NT2/D1 (cell line): ENCODE results near the gene LILRB2.
"Not testable (repeated sequence)": the region's sequence is repeated elsewhere in the genome, so short reads cannot be mapped to it uniquely, and the experiment has no call there.

Experiments
- DNase-seq: peaks from one replicate; pipeline ENCODE4 v3.0.0-alpha.2; 2011; ENCODE audit warnings: low read depth, low spot score
- H3K27me3 ChIP-seq: 2 replicates; pipeline ENCODE4 v1.6.0; 2011; ENCODE audit warnings: mild to moderate bottlenecking; ENCODE audit not compliant: insufficient read length, insufficient read depth
- H3K36me3 ChIP-seq: 2 replicates; pipeline ENCODE4 v1.6.1; 2011; ENCODE audit warnings: mild to moderate bottlenecking, low read length, mixed read lengths; ENCODE audit not compliant: insufficient read depth, insufficient read length
- H3K4me1 ChIP-seq: 2 replicates; pipeline ENCODE4 v1.5.1; 2011; ENCODE audit not compliant: insufficient read depth, insufficient read length
- H3K4me3 ChIP-seq: 2 replicates; pipeline ENCODE4 v1.5.1; 2011; ENCODE audit warnings: low read depth; ENCODE audit not compliant: insufficient read length
- H3K9ac ChIP-seq: 2 replicates; pipeline ENCODE4 v1.6.0; 2011; ENCODE audit warnings: low read depth; ENCODE audit not compliant: insufficient read length
- H3K9me3 ChIP-seq: 2 replicates; pipeline ENCODE4 v1.5.1; 2011; ENCODE audit warnings: mild to moderate bottlenecking, low read length; ENCODE audit not compliant: insufficient read depth
- SUZ12 ChIP-seq: IDR thresholded peaks from 2 replicates; pipeline ENCODE4 v1.6.1; 2011; ENCODE audit not compliant: insufficient read length, insufficient read depth; ENCODE audit errors: extremely low read depth
- YY1 ChIP-seq: IDR thresholded peaks from 2 replicates; pipeline ENCODE4 v1.6.1; 2011; ENCODE audit not compliant: insufficient read length, insufficient read depth
- ZNF274 ChIP-seq: IDR thresholded peaks from 2 replicates; pipeline ENCODE4 v1.6.1; 2011; ENCODE audit warnings: mild to moderate bottlenecking, low read depth, low read length

Gene LILRB2

DNA sequence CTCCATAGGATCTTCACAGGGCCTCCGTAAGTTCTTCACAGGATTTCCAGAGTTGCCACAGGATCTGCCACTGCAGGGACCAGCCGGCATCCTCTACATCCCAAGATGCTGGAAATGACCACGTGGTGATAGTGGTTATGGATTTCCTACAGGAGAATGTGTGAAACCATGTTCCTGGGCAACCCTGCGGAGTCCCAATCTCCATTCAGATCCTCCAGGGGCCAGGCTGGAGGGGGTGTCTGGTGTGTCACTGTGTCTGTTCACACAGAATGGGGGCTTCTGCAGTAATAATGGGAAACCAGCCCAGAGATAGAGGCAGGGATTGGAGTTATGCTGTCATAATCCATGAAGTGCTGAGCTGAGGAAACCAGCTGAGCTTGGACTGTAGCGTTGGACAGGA lies 47.0 kb downstream of the LILRB2 start:
- peaks cover 10% of the 10 kb centered on the region; the same call in 1 of the 2 replicates for H3K9me3 ChIP-seq
- H3K27me3 ChIP-seq = peaks cover 67% of the 10 kb centered on the region
- TF ChIP-seq SUZ12 (no peak), YY1 (no peak), ZNF274 (no peak)
- no peak overlapping the region for H3K4me3 ChIP-seq
- no peak overlapping the region for H3K9ac ChIP-seq
- no peaks in the 10 kb centered on the region for H3K36me3 ChIP-seq
- DNase-seq = no peak
- no peaks in the 10 kb centered on the region for H3K4me1 ChIP-seq

DNA sequence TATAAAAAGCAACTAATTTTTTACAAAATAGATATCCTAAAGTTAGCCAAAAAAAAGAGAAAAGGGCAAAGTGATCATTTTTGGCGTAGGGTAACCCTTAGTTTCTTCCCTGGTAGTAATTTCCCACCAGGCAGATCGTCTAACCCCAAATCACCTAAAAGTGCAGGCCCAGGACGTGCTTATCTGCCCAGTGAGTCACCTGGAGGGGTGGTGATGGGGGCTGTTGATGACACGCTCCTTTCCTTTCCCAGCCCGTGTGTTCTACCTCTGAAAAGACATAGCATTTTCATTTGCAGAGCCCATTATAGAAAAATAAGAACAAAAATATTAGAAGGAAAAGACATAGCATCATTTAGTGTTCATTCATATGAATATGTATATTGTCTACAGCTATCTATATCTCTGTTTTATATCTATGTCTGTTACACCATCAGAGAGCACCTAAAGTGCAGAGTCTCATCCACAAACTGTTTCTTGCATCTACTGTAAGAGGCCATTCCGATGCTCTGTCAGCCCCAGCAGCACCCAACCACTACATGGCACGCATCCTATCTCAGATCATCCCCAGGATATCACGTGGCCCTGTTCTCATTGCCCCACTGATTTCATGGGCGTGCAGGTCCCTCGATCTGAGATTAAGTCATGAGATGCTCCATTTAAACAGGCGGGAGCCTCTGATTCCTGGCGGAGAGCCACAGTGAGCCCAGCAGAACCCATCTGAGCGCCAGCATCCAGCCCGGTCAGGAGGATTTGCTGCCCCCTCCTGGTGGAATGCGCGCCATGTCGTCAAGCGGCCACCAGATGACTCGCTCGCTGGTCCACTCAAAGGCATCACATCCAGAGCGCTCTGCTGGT lies 49.6 kb downstream of the LILRB2 start:
- Histone ChIP-seq H3K27me3 (peaks cover 72% of the 10 kb centered on the region), H3K4me3 (no peak overlapping the region), H3K9me3 (peaks cover 10% of the 10 kb centered on the region; the same call in 1 of the 2 replicates), H3K4me1 (no peaks in the 10 kb centered on the region), H3K36me3 (no peaks in the 10 kb centered on the region), H3K9ac (no peak overlapping the region)
- TF ChIP-seq SUZ12 (no peak), ZNF274 (no peak)
- no peak for DNase-seq

DNA sequence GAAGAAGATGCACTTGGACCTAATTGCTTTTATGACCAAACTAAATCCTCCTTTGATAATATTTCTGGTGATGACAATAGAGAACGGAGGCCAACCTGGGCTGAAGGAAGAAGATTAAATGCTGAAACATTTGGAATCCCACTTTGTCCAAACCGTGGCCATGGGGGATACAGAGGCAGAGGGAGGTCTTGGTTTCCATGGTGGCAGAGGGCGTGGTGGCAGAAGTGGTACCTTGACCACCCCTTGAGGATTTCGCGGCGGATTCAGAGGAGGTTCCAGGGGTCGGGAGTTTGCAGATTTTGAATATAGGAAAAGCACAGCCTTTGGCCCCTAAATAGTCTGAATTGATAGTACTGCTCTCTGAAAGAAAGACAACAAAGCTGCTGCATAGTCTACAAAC lies 50.9 kb downstream of the LILRB2 start:
- no peak overlapping the region for H3K4me3 ChIP-seq
- no peaks in the 10 kb centered on the region for H3K4me1 ChIP-seq
- no peaks in the 10 kb centered on the region for H3K36me3 ChIP-seq
- H3K9ac ChIP-seq = no peak overlapping the region
- no peak for TF ChIP-seq YY1
- TF ChIP-seq SUZ12 = no peak
- peaks cover 62% of the 10 kb centered on the region for H3K27me3 ChIP-seq
- peaks cover 10% of the 10 kb centered on the region; the same call in 1 of the 2 replicates for H3K9me3 ChIP-seq
- DNase-seq = no peak

DNA sequence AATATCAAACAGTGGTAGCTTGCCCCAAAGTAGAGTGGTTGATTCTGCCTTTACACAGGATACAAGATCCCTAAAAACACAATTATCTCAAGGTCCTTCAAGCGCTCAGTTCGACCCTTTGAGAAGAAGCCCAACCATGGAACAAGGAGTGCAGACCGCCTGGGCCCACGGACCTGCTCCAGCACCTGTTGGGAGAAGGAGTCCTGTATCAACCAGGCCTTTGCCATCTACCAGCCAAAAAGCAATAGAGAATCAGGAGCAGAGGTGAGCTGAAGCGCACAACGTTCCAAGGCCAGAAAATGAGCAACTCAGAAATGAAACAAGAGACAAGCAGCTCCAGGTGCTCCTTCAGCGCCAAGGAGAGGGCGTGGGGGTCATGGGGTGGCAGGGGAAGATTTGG lies 51.8 kb downstream of the LILRB2 start:
- Histone ChIP-seq H3K9me3 (0 out of 2 replicates have a peak, but pooled peaks cover 4% of the 10 kb centered on the region), H3K4me3 (no peak overlapping the region), H3K9ac (no peak overlapping the region), H3K36me3 (no peaks in the 10 kb centered on the region), H3K4me1 (no peaks in the 10 kb centered on the region), H3K27me3 (peaks cover 53% of the 10 kb centered on the region)
- no peak for DNase-seq
- TF ChIP-seq ZNF274 (no peak), YY1 (no peak), SUZ12 (no peak)

DNA sequence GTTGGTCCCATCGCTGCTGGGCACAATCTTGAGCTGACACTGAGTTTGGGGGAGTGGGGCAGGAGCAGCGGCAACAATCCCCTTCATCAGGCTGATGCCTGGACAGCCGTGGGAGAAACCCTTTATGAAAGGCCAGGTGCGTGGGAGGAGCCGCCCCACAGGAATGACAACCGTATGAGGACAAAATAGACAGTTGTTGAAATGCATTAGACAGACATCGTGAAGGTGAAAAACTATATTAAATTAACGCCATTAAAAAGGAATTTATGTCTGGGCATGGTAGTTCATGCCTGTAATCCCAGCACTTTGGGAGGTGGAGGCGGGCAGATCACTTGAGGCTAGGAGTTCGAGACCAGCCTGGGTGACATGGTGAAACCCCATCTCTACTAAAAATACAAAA lies 56.3 kb downstream of the LILRB2 start:
- H3K4me1 ChIP-seq, DNase-seq, H3K4me3 ChIP-seq, H3K9ac ChIP-seq, H3K36me3 ChIP-seq, H3K9me3 ChIP-seq: not testable (repeated sequence)
- H3K27me3 ChIP-seq = peaks cover 16% of the 10 kb centered on the region

DNA sequence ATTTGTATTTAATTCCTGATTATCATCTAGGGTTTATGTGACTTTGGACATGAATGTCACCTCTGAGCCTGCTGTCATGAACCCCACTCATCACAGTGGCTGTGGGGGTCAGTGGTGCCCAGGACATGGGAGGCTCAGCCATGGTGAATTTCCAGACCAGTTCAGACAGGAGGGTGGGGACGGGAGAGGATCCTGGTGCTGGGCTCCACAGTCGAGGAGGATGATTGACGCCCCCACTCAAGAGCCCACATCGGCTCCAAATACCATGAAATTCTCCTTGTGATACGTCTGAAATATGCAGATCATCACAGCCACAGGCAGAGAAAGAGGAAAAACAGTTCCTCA lies 57.0 kb downstream of the LILRB2 start:
- peaks cover 11% of the 10 kb centered on the region for H3K27me3 ChIP-seq
- not testable (repeated sequence) for H3K4me1 ChIP-seq, H3K36me3 ChIP-seq, DNase-seq, H3K9me3 ChIP-seq, H3K9ac ChIP-seq, H3K4me3 ChIP-seq
